ENCODE data around the gene TMEM98.
"Not testable (repeated sequence)": the region's sequence is repeated elsewhere in the genome, so short reads cannot be mapped to it uniquely, and the experiment has no call there.

Gene TMEM98

GRCh38 chr17:32970281-32970680 is 42.3 kb downstream of the TMEM98 start:
- Mint-ChIP-seq H3K27me3 (peaks cover 4% of the 10 kb centered on the region), H3K4me1 (ENCODE audit: low read depth) (peaks cover 14% of the 10 kb centered on the region), H3K9me3 (no peaks in the 10 kb centered on the region), H3K4me3 (no peak overlapping the region), H3K27ac (no peak overlapping the region), H3K36me3 (ENCODE audit: low read depth) (no peaks in the 10 kb centered on the region)

- Mint-ChIP-seq H3K27me3 (no peaks in the 10 kb centered on the region), H3K36me3 (ENCODE audit: low read depth) (no peaks in the 10 kb centered on the region), H3K4me1 (ENCODE audit: low read depth) (peaks cover 14% of the 10 kb centered on the region), H3K27ac (no peak overlapping the region), H3K4me3 (no peak overlapping the region), H3K9me3 (no peaks in the 10 kb centered on the region)
Observed at GRCh38 chr17:32971171-32971570, 43.2 kb downstream of the TMEM98 start.

DNA sequence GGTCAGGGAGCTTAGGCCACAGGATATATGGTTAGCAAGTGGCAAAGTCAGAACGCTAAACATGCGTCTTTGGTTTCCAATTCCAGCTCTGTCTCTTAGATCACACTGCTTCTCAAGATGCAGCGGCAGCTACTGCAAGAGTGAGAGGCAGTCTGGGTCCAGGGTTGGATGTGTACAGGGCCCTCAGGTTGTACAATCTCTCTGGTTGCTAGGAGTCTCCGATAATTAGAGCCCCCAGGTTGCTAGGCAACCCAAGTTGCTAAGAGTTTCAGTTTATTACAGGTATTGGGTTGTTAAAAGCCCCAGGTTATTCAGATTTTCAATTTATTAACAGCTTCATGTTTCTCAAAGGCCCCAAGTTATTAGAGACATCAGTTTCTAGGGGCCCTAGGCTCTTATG is 48.2 kb downstream of the TMEM98 start:
- no peak overlapping the region for H3K4me3 Mint-ChIP-seq
- H3K4me1 Mint-ChIP-seq (ENCODE audit: low read depth) = peaks cover 3% of the 10 kb centered on the region
- no peaks in the 10 kb centered on the region for H3K36me3 Mint-ChIP-seq (ENCODE audit: low read depth)
- H3K27me3 Mint-ChIP-seq = peaks cover 12% of the 10 kb centered on the region
- no peaks in the 10 kb centered on the region for H3K9me3 Mint-ChIP-seq
- H3K27ac Mint-ChIP-seq = no peak overlapping the region

DNA sequence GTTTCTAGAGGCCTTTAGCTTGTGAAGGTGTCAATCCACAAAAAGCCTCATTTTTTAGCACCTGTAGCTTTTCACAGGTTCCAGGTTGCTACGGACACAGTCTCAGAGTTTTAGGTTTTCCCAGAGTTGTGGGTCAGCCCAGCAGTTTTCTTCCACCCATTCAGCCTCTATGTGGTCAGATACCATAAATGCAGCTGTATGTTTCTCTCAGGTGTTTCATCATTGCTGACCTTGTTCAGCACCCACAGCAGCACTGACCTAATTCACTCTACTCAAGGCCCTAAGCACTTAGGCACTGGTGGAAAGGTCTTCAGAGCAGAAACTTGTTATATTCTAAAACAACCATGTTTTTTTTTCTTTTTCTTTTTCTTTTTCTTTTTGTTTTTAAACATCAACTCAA is 48.7 kb downstream of the TMEM98 start:
- no peak overlapping the region for H3K4me3 Mint-ChIP-seq
- H3K9me3 Mint-ChIP-seq = no peaks in the 10 kb centered on the region
- no peaks in the 10 kb centered on the region for H3K4me1 Mint-ChIP-seq (ENCODE audit: low read depth)
- no peak overlapping the region for H3K27ac Mint-ChIP-seq
- peaks cover 12% of the 10 kb centered on the region for H3K27me3 Mint-ChIP-seq
- H3K36me3 Mint-ChIP-seq (ENCODE audit: low read depth) = no peaks in the 10 kb centered on the region

DNA sequence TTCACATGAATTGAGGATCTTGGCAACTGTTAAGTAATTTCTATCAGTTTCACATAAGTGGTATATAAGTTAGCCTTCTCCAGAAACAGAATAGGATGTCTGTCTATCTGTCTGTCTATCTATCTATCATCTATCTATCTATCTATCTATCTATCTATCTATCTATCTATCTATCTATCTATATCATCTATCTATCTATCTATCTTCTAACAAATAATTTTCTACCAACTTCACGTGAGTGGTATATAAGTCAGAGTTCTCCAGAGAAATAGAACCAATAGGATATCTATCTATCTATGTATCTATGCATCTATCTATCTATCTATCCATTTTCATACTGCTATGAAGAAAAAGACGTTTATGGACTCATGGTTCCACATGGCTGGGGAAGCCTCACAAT is 52.3 kb downstream of the TMEM98 start:
- Mint-ChIP-seq H3K4me3 (no peak overlapping the region), H3K9me3 (peaks cover 5% of the 10 kb centered on the region), H3K4me1 (ENCODE audit: low read depth) (no peaks in the 10 kb centered on the region)

DNA sequence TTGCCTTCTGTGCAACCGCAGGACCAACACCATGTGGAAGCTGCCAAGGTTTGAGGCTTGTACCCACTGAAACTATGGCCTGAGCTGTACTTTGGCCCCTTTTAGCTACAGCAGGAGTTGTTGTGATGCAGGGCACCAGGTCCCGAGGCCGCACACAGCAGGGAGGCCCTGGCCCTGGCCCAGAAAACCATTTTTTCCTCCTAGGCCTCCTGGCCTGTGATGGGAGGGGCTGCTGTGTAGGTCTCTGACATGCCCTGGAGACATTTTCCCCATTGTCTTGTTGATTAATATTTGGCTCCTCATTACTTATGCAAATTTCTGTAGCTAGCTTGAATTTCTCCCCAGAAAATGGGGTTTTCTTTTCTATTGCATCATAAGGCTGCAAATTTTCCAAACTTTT is 53.7 kb downstream of the TMEM98 start:
- not testable (repeated sequence) for H3K4me1 Mint-ChIP-seq (ENCODE audit: low read depth); H3K4me3 Mint-ChIP-seq; H3K27ac Mint-ChIP-seq; H3K36me3 Mint-ChIP-seq (ENCODE audit: low read depth); H3K9me3 Mint-ChIP-seq
- peaks cover 21% of the 10 kb centered on the region for H3K27me3 Mint-ChIP-seq

More for the DNA sequence above, 52.3 kb downstream of the TMEM98 start:
- H3K27me3 Mint-ChIP-seq = peaks cover 21% of the 10 kb centered on the region
- no peak overlapping the region for H3K27ac Mint-ChIP-seq
- H3K36me3 Mint-ChIP-seq (ENCODE audit: low read depth) = no peaks in the 10 kb centered on the region

DNA sequence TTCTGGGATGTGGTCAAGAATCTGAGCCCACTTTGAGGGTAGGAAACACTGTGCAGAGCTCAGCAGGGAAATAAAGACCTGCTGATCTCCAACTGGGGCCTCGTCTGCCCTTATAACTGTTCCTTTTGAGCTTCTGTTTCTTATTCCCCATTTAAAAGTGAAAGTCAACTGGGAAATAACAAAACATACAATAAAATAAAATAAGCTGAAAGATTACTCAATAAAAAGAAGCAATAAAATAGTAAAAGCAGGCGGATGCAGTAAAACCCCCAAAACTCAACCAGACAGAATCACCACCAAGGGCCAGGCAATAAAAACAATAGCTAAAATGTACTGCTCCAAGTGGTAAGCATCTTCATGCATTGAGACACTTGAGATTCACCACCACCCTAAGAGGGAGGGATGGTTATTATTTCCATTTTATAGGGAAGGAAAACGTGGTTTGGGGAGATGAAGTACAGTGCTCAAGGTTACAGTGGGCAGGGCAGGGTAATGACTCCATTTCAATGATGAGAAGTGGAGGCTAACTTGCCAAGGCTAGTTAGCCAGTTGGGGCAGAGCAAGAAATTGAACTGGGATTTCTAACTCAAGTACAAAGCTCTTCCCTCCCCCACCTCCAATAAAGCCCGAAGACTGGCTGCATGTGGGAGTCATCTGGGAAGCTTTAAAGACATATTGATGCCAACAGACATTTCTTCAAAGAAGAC is 57.2 kb downstream of the TMEM98 start:
- peaks cover 15% of the 10 kb centered on the region for H3K27me3 Mint-ChIP-seq
- peaks cover 16% of the 10 kb centered on the region for H3K9me3 Mint-ChIP-seq
- H3K4me3 Mint-ChIP-seq = no peak overlapping the region
- H3K27ac Mint-ChIP-seq = no peak overlapping the region
- no peaks in the 10 kb centered on the region for H3K4me1 Mint-ChIP-seq (ENCODE audit: low read depth)
- no peaks in the 10 kb centered on the region for H3K36me3 Mint-ChIP-seq (ENCODE audit: low read depth)

DNA sequence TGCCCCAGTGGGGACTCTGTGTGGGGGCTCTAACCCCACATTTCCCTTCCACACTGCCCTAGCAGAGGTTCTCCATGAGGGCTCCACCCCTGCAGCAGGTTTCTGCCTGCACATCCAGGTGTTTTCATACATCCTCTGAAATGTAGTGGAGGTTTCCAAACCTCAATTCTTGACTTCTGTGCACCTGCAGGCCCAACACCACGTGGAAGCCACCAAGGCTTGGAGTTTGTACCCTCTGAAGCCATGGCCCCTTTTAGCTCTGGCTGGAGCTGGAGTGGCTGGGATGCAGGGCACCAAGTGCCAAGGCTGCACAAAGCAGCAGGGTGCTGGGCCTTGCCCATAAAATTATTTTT is 59.5 kb downstream of the TMEM98 start:
- peaks cover 11% of the 10 kb centered on the region for H3K9me3 Mint-ChIP-seq
- not testable (repeated sequence) for H3K27me3 Mint-ChIP-seq; H3K27ac Mint-ChIP-seq; H3K4me1 Mint-ChIP-seq (ENCODE audit: low read depth); H3K4me3 Mint-ChIP-seq; H3K36me3 Mint-ChIP-seq (ENCODE audit: low read depth)

DNA sequence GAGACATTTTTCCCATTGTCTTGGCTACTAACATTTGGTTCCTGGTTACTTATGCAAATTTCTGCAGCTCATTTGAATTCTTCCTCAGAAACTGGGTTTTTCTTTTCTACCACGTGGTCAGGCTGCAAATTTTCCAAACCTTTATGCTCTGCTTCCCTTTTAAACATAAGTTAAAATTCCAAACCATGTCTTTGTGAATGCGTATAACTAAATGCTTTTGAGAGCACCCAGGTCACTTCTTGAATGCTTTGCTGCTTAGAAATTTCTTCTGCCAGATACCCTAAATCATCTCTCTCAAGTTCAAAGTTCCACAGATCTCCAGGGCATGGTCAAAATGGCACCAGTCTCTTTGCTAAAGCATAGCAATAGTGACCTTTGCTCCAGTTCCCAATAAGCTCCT is 59.9 kb downstream of the TMEM98 start:
- not testable (repeated sequence) for H3K4me1 Mint-ChIP-seq (ENCODE audit: low read depth); H3K4me3 Mint-ChIP-seq; H3K27ac Mint-ChIP-seq; H3K27me3 Mint-ChIP-seq; H3K36me3 Mint-ChIP-seq (ENCODE audit: low read depth)
- peaks cover 11% of the 10 kb centered on the region for H3K9me3 Mint-ChIP-seq

GRCh38 chr17:32988481-32989101 is 60.6 kb downstream of the TMEM98 start:
- peaks cover 11% of the 10 kb centered on the region for H3K9me3 Mint-ChIP-seq
- peaks cover 3% of the 10 kb centered on the region for H3K27me3 Mint-ChIP-seq
- H3K36me3 Mint-ChIP-seq (ENCODE audit: low read depth) = no peaks in the 10 kb centered on the region
- H3K4me3 Mint-ChIP-seq = no peak overlapping the region
- H3K27ac Mint-ChIP-seq = no peak overlapping the region
- no peaks in the 10 kb centered on the region for H3K4me1 Mint-ChIP-seq (ENCODE audit: low read depth)

GRCh38 chr17:32992321-32993033 is 64.5 kb downstream of the TMEM98 start:
- Mint-ChIP-seq H3K27me3 (peaks cover 1% of the 10 kb centered on the region), H3K4me3 (no peak overlapping the region), H3K9me3 (peaks cover 11% of the 10 kb centered on the region)

GRCh38 chr17:32993977-32994376 is 66.0 kb downstream of the TMEM98 start:
- Mint-ChIP-seq H3K4me3 (no peak overlapping the region), H3K4me1 (ENCODE audit: low read depth) (peaks cover 5% of the 10 kb centered on the region)

More at GRCh38 chr17:32992321-32993033, 64.5 kb downstream of the TMEM98 start:
- Mint-ChIP-seq H3K4me1 (ENCODE audit: low read depth) (no peaks in the 10 kb centered on the region), H3K36me3 (ENCODE audit: low read depth) (no peaks in the 10 kb centered on the region), H3K27ac (no peak overlapping the region)

More at GRCh38 chr17:32993977-32994376, 66.0 kb downstream of the TMEM98 start:
- Mint-ChIP-seq H3K27ac (no peak overlapping the region), H3K36me3 (ENCODE audit: low read depth) (no peaks in the 10 kb centered on the region), H3K9me3 (peaks cover 4% of the 10 kb centered on the region), H3K27me3 (peaks cover 10% of the 10 kb centered on the region)
